Pancreas (tissue), 10 donors: ENCODE data around the gene RRP12. TPM values are rescaled to one million over a fixed set of nuclear protein-coding genes. Genes with fewer than 3 reads are reported as not detected.
"Not testable (repeated sequence)": the region's sequence is repeated elsewhere in the genome, so short reads cannot be mapped to it uniquely, and the experiment has no call there.

ENCODE experiments used
- ATAC-seq, 4 donors: fragments of 200-7000 bp; cut with Tn5 transposase; one replicate each; pipeline versions ENCODE4 v1.8.0 to v1.9.1; 2020; ENCODE audit warnings: mild to moderate bottlenecking in 4 of 4, moderate library complexity in 4 of 4
- DNase-seq, 6 donors: peaks; one replicate each; pipeline ENCODE4 v3.0.0-alpha.2; 2020
- FAIRE-seq: peaks from 2 replicates; lab custom pipeline; 2012; peaks lifted over from hg19 to GRCh38; lab: Jason Lieb, UNC
- H3K27ac ChIP-seq, 4 donors: fragments of 200-600 bp; sonication (generic); 1 replicate in 3 of 4; 2 replicates in 1 of 4; pipeline versions ENCODE4 v1.5.0 to v1.8.0; 2020
- H3K27me3 ChIP-seq, 4 donors: fragments of 200-600 bp; one replicate each; pipeline ENCODE4 v1.8.0; 2021
- H3K36me3 ChIP-seq, 3 donors: fragments of 200-600 bp; sonication (generic) in 1 of 3; one replicate each; pipeline versions ENCODE4 v1.5.0 to v1.8.0; 2020 to 2021
- H3K4me1 ChIP-seq, 3 donors: fragments of 200-600 bp; one replicate each; pipeline ENCODE4 v1.8.0; 2021
- H3K4me3 ChIP-seq, 4 donors: fragments of 200-600 bp; sonication (generic) in 2 of 4; one replicate each; pipeline versions ENCODE4 v1.5.0 to v1.8.0; 2020 to 2021
- H3K9me3 ChIP-seq, 4 donors: fragments of 200-600 bp; one replicate each; pipeline ENCODE4 v1.8.0; 2021
- WGBS, 2 donors: extraction: QIAGEN DNeasy Blood & Tissue Kit; methylation state at CpG; one replicate each; pipeline ENCODE4 v1.1.7; 2013; 5-methylcytosine and 5-hydroxymethylcytosine counted together
- intact Hi-C, 3 donors: fragments of 100-400 bp; cut with DNase I; formaldehyde crosslinking; loops; one replicate each; pipeline versions ENCODE4 v1.11.1 to v1.14.2; 2022
- polyA plus RNA-seq, 2 donors: library from polyadenylated mRNA; stranded (reverse); fragments of 200-250 nt; gene quantifications; one replicate each; pipeline ENCODE4 v1.2.3, GENCODE V29; 2013
- total RNA-seq, 6 donors: library from RNA; stranded (reverse); fragmentation: NEBNext Ultra II Directional in 4 of 6; extraction: Animal tissue kit (Norgen Biotek cat#: 25700) in 4 of 6; gene quantifications; one replicate each; pipeline versions ENCODE4 v1.2.1 to v1.2.4, GENCODE V29; 2021 to 2023
- TF ChIP-seq, protein P1 (sequence below), 4 donors: fragments of 200-600 bp; sonication (generic) in 3 of 4; IDR thresholded peaks; one replicate each; pipeline versions ENCODE4 v1.5.0 to v1.8.0; 2021; ENCODE audit warnings: antibody characterized with exemption in 4 of 4
- donor health status: healthy with polysubstance abuse.
- donor health status: DM: no; HTN: no; CAD: no; lungs with moderate emphysema.
- donor health status: DM: no; HTN: no; CAD: no.
- donor health status: control.
- donor health status: control.
- donor health status: Bipolar disorder and iron deficiency.
- donor health status: DM: yes; HTN: yes; CAD: no.
- donor health status: DM: no; HTN: no; CAD: no.
- donor health status: DM: no; HTN: no; CAD: no.
- donor health status: DM: yes; HTN: yes; CAD: no.

Gene RRP12
- total and polyA plus RNA-seq, 8 donors, result 22.3 to 44.9 (median 28.1) TPM

DNA sequence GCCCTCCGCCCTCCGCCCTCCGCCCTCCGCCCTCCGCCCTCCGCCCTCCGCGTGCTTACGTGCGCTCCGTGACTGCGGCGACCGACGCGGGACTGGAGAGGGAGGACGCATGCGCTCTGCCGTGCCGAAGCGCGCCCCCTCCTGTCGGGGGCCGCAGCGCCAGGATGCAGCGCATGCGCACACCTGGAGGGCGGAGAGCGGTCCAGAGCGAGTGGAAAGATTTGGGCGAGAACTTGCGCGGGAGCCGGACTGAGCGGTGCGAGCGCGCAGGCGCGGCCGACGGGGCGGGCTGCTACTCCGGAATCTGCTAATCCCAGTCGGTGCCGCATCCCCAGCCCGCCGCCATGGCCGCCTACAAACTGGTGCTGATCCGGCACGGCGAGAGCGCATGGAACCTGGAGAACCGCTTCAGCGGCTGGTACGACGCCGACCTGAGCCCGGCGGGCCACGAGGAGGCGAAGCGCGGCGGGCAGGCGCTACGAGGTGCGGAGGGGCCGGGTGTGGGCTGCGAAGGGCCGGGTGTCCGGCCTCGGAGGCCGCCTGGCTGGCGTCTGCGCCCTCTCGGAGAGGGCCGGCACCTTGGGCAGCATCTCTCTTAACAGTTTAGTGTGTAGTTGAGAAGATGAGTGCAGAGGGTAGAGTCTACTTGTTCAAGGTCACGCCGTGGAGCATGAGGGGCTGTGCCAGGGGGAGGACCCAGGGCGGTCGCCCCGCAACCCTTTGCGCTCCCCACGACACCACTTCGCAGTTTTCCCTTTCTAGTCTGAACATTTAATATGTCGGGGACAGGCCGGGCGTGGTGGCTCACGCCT lies 25.0 kb upstream of the RRP12 start, which contains the start of gene PGAM1:
Gene PGAM1, plus strand, starts transcription at position 228 of the 812 bp plus-strand sequence. Its CDS starts 117 bp downstream, at position 345.
- peaks cover 0 to 8% (median 2%) of the 10 kb centered on the region in 3 donors for H3K36me3 ChIP-seq
- TF ChIP-seq, protein P1, sequence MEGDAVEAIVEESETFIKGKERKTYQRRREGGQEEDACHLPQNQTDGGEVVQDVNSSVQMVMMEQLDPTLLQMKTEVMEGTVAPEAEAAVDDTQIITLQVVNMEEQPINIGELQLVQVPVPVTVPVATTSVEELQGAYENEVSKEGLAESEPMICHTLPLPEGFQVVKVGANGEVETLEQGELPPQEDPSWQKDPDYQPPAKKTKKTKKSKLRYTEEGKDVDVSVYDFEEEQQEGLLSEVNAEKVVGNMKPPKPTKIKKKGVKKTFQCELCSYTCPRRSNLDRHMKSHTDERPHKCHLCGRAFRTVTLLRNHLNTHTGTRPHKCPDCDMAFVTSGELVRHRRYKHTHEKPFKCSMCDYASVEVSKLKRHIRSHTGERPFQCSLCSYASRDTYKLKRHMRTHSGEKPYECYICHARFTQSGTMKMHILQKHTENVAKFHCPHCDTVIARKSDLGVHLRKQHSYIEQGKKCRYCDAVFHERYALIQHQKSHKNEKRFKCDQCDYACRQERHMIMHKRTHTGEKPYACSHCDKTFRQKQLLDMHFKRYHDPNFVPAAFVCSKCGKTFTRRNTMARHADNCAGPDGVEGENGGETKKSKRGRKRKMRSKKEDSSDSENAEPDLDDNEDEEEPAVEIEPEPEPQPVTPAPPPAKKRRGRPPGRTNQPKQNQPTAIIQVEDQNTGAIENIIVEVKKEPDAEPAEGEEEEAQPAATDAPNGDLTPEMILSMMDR (IDR thresholded peaks at IDR 0.05), result peak; percentile 15 to 57 (median 40)
- peak; percentile 91 to 97 (median 94) for ATAC-seq
- no peak for FAIRE-seq
- DNase-seq, result peak; percentile 92 to 99 (median 97)
- H3K9me3 ChIP-seq, result no peaks in the 10 kb centered on the region
- H3K27ac ChIP-seq, result peak within 1 kb of the TSS; percentile 53 to 92 (median 76)
- peak within 1 kb of the TSS; percentile 75 to 90 (median 82) for H3K4me3 ChIP-seq
- WGBS, 2 donors, result 1 to 2% methylated on average over 70 to 86 of the region's 90 CpGs
- H3K27me3 ChIP-seq, result no peaks in the 10 kb centered on the region
- intact Hi-C loops, result no loop called here
- peaks cover 8 to 17% (median 14%) of the 10 kb centered on the region in 3 donors for H3K4me1 ChIP-seq

DNA sequence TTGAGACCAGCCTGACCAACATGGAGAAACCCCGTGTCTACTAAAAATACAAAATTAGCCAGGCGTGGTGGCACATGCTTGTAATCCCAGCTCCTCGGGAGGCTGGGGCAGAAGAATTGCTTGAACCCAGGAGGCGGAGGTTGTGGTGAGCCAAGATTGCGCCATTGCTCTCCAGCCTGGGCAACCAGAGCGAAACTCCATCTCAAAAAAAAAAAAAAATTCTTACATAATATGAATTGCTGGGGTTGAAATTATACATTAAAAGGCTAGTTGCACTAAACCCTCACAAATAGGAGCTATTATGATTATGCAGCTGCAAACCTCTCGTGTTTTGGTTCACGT lies 22.6 kb upstream of the RRP12 start:
- FAIRE-seq, intact Hi-C loops: not testable (repeated sequence)
- 83 to 89% methylated on average over 8 of the region's 8 CpGs for WGBS, 2 donors

DNA sequence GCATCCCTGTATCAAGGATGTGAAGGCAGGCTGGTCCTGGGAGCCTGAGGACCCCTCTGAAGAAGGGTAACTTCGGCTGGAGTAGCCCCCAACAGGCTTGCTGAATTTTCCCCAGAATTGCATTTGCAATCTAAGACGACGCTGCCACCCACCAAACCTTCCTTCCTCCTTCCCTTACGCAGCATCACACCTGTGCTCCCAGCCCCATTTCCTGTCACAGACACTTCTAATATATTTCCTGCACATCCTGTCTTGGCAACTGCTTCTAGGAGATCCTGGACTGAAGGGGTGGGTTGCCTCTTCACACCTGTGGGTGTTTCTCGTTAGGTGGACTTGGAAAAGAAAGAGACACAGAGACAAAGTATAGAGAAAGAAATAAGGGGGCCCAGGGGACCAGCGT lies 15.4 kb upstream of the RRP12 start:
- intact Hi-C loops, result no loop called here

More for the DNA sequence above, 22.6 kb upstream of the RRP12 start:
- not testable (repeated sequence) for H3K36me3 ChIP-seq, H3K4me3 ChIP-seq, H3K9me3 ChIP-seq, ATAC-seq, DNase-seq, H3K27me3 ChIP-seq, H3K27ac ChIP-seq
- peaks cover 8 to 17% (median 14%) of the 10 kb centered on the region in 3 donors for H3K4me1 ChIP-seq

DNA sequence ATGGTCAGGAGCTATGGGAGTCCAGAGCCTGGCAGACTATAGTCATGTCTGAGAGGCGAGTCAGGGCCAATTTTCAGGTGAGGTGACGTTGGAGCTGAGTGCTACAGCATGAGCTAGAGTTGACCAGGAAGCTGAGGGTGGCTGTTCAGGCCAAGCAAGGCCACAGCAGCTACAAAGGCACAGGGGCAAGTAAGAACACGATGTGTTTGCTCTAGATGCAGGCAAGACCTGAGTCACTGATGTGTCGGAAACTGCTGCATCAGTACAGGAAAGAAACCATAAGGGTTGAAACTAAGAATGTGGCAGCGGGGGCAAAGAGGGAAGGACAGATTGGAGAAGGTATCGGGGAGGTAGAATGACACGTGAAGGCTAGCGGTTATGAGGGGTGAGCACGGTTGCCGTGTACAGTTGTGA lies 11.8 kb upstream of the RRP12 start:
- no peaks in the 10 kb centered on the region for H3K27me3 ChIP-seq
- no peaks in the 10 kb centered on the region for H3K36me3 ChIP-seq
- DNase-seq (no peak), ATAC-seq (no peak), FAIRE-seq (no peak)
- intact Hi-C loops, result no loop called here
- no peak overlapping the region for H3K4me3 ChIP-seq
- TF ChIP-seq, protein P1 (IDR thresholded peaks at IDR 0.05), result no peak
- no peaks in the 10 kb centered on the region for H3K4me1 ChIP-seq
- H3K9me3 ChIP-seq, result no peaks in the 10 kb centered on the region
- no peak overlapping the region for H3K27ac ChIP-seq
- 80 to 85% methylated on average over 10 of the region's 10 CpGs for WGBS, 2 donors

More for the DNA sequence above, 15.4 kb upstream of the RRP12 start:
- DNase-seq (peak in 1 of 6 donors; percentile 2), FAIRE-seq (no peak), ATAC-seq (no peak)
- H3K36me3 ChIP-seq, result no peaks in the 10 kb centered on the region
- no peaks in the 10 kb centered on the region for H3K27me3 ChIP-seq
- TF ChIP-seq, protein P1 (IDR thresholded peaks at IDR 0.05), result no peak
- no peak overlapping the region for H3K4me3 ChIP-seq
- WGBS, 2 donors, result 71 to 72% methylated on average over 6 of the region's 6 CpGs
- no peaks in the 10 kb centered on the region for H3K9me3 ChIP-seq
- H3K27ac ChIP-seq, result no peak overlapping the region
- no peaks in the 10 kb centered on the region for H3K4me1 ChIP-seq

DNA sequence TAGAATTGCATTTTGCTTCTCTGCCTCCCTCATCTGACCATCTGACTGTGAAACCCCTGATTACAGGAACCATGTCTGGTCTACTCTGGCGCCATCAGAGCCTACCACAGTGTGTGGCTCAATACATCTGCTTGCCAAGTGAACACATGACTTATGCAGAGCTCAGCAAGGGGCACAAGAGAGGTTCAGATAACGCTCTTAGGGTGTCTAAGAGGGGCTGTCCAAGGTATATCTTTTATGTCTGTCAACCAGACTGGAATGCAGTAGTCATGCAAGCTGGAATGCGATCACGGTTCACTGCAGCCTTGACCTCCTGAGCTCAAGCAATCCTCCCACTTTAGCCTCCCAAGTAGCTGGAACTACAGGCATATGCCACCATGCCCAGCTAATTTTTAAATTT lies 10.3 kb upstream of the RRP12 start:
- no peak for FAIRE-seq
- H3K4me1 ChIP-seq, result peaks cover 0 to 4% (median 0%) of the 10 kb centered on the region in 3 donors
- TF ChIP-seq, protein P1 (IDR thresholded peaks at IDR 0.05), result no peak

More for the DNA sequence above, 10.3 kb upstream of the RRP12 start:
- no peaks in the 10 kb centered on the region for H3K9me3 ChIP-seq
- intact Hi-C loops, result no loop called here
- 47 to 53% methylated on average over 4 of the region's 4 CpGs for WGBS, 2 donors
- no peaks in the 10 kb centered on the region for H3K36me3 ChIP-seq
- no peak for DNase-seq
- ATAC-seq, result no peak
- H3K27ac ChIP-seq, result no peak overlapping the region
- H3K4me3 ChIP-seq, result no peak overlapping the region
- no peaks in the 10 kb centered on the region for H3K27me3 ChIP-seq
